Measurements from ENCODE around the gene ZNF710. TPM values are rescaled to one million over a fixed set of nuclear protein-coding genes. Genes with fewer than 3 reads are reported as not detected.

The ZNF710 gene
- total and polyA plus RNA-seq, 2 experiments from 2014 or later, result 15.9 to 18.2 TPM

GRCh38 chr15:90015749-90016148 is 14.6 kb downstream of the ZNF710 start:
- TF ChIP-seq CREB1 (CRISPR knock-in tag; IDR thresholded peaks at IDR 0.05; ENCODE audit: low read depth) (no peak), ZNF331 (CRISPR knock-in tag; IDR thresholded peaks at IDR 0.05; ENCODE audit: low read depth) (no peak), NANOG (IDR thresholded peaks at IDR 0.05; ENCODE audit: borderline replicate concordance) (no peak), EZH2phosphoT487 (IDR thresholded peaks at IDR 0.05; ENCODE audit: unreplicated experiment) (no peak)
- H3K27ac ChIP-seq (ENCODE audit: low read depth), result no peak overlapping the region
- peaks cover 21% of the 10 kb centered on the region for H3K9me3 Mint-ChIP-seq
- H3K4me1 Mint-ChIP-seq, result peaks cover 29% of the 10 kb centered on the region
- peaks cover 10% of the 10 kb centered on the region for H3K4me1 ChIP-seq (ENCODE audit: insufficient read depth)
- no peak overlapping the region for H3K4me2 ChIP-seq
- no peak for ATAC-seq
- DNase-seq (ENCODE audit: low spot score), result no peak
- no peaks in the 10 kb centered on the region for H3F3A ChIP-seq (replicated peaks; ENCODE audit: low read depth)
- peaks cover 5% of the 10 kb centered on the region; the same call in 1 of the 2 replicates for H4K20me1 ChIP-seq (replicated peaks; ENCODE audit: insufficient read depth)
- peaks cover 20% of the 10 kb centered on the region; the same call in 2 of the 3 replicates for H3K36me3 Mint-ChIP-seq (ENCODE audit: low read depth)
- H2AFZ ChIP-seq, result no peak overlapping the region
- no peaks in the 10 kb centered on the region for H3K27me3 ChIP-seq (ENCODE audit: insufficient read depth)
- peaks cover 85% of the 10 kb centered on the region for H3K79me2 ChIP-seq (replicated peaks; ENCODE audit: insufficient read depth)
- H3K27me3 Mint-ChIP-seq (ENCODE audit: insufficient read depth, low read depth, poor library complexity), result peaks cover 5% of the 10 kb centered on the region
- H3K4me3 Mint-ChIP-seq, result no peak overlapping the region
- H3K36me3 ChIP-seq (ENCODE audit: insufficient read depth), result peaks cover 9% of the 10 kb centered on the region; the same call in 1 of the 2 replicates
- H3K4me3 ChIP-seq, result no peak overlapping the region
- H3K9me2 ChIP-seq (ENCODE audit: insufficient read depth), result no peaks in the 10 kb centered on the region
- H3K27ac Mint-ChIP-seq, result no peak overlapping the region

GRCh38 chr15:90016721-90017120 is 15.6 kb downstream of the ZNF710 start:
- H2AFZ ChIP-seq, result no peak overlapping the region
- Mint-ChIP-seq H3K27me3 (ENCODE audit: insufficient read depth, low read depth, poor library complexity) (peaks cover 6% of the 10 kb centered on the region), H3K9me3 (peaks cover 14% of the 10 kb centered on the region), H3K4me3 (no peak overlapping the region), H3K36me3 (ENCODE audit: low read depth) (peaks cover 13% of the 10 kb centered on the region; the same call in 2 of the 3 replicates), H3K4me1 (peaks cover 29% of the 10 kb centered on the region), H3K27ac (no peak overlapping the region)
- no peak overlapping the region for H3K27ac ChIP-seq (ENCODE audit: low read depth)
- TF ChIP-seq ZNF114 (CRISPR knock-in tag; IDR thresholded peaks at IDR 0.05) (no peak), ETS1 (IDR thresholded peaks at IDR 0.05) (no peak), STAT1 (IDR thresholded peaks at IDR 0.05; ENCODE audit: unreplicated experiment) (no peak), POLR2AphosphoS5 (IDR thresholded peaks at IDR 0.05; ENCODE audit: low read depth) (no peak), JUNB (IDR thresholded peaks at IDR 0.05; ENCODE audit: unreplicated experiment) (no peak), EZH2 (IDR thresholded peaks at IDR 0.05; ENCODE audit: low read depth, unreplicated experiment) (no peak), ZNF331 (CRISPR knock-in tag; IDR thresholded peaks at IDR 0.05; ENCODE audit: low read depth) (no peak), EZH2phosphoT487 (IDR thresholded peaks at IDR 0.05; ENCODE audit: unreplicated experiment) (no peak), NANOG (IDR thresholded peaks at IDR 0.05; ENCODE audit: borderline replicate concordance) (no peak), CREB1 (CRISPR knock-in tag; IDR thresholded peaks at IDR 0.05; ENCODE audit: low read depth) (no peak)
- no peak overlapping the region for H3K4me3 ChIP-seq
- ATAC-seq (no peak), DNase-seq (ENCODE audit: low spot score) (no peak)
- no peaks in the 10 kb centered on the region for H3F3A ChIP-seq (replicated peaks; ENCODE audit: low read depth)
- H3K4me1 ChIP-seq (ENCODE audit: insufficient read depth), result peaks cover 10% of the 10 kb centered on the region
- peaks cover 75% of the 10 kb centered on the region for H3K79me2 ChIP-seq (replicated peaks; ENCODE audit: insufficient read depth)
- no peaks in the 10 kb centered on the region for H3K27me3 ChIP-seq (ENCODE audit: insufficient read depth)
- no peak overlapping the region for H3K4me2 ChIP-seq
- peaks cover 3% of the 10 kb centered on the region; the same call in 1 of the 2 replicates for H3K36me3 ChIP-seq (ENCODE audit: insufficient read depth)
- no peaks in the 10 kb centered on the region for H3K9me2 ChIP-seq (ENCODE audit: insufficient read depth)
- H4K20me1 ChIP-seq (replicated peaks; ENCODE audit: insufficient read depth), result peaks cover 5% of the 10 kb centered on the region; the same call in 1 of the 2 replicates
